PC-3 (cell line): ENCODE data around the gene SNAP23. TPM values are rescaled to one million over a fixed set of nuclear protein-coding genes. Genes with fewer than 3 reads are reported as not detected.
A peak's percentile ranks its signal among the peaks of the same experiment; 100 is the strongest.

Experiments used
- ATAC-seq: fragments of 200-7000 bp; cut with Tn5 transposase; 2 replicates; pipeline ENCODE4 v1.9.1; 2020; ENCODE audit warnings: mild to moderate bottlenecking, moderate library complexity
- BruUV-seq: library from RNA; stranded (reverse); fragments of 400-500 nt; replicated peaks from 2 replicates; lab custom pipeline; 2021; lab: Mats Ljungman, UMichigan
- CTCF ChIA-PET: fragments of 300-600 bp; sonication (Branson Sonifier 250); formaldehyde crosslinking; loops from one replicate; lab custom pipeline; 2022; ENCODE audit warnings: antibody characterized with exemption; lab: Charles Lee
- POLR2A ChIA-PET: fragments of 300-600 bp; sonication (Branson Sonifier 250); formaldehyde crosslinking; loops from one replicate; lab custom pipeline; 2022; ENCODE audit warnings: antibody characterized with exemption; ENCODE audit not compliant: unreplicated experiment; lab: Charles Lee
- DNase-seq: peaks from one replicate; pipeline ENCODE4 v3.0.0-alpha.2; 2015
- H2AFZ ChIP-seq: fragments of 300-600 bp; sonication (generic); 2 replicates; pipeline ENCODE4 v1.6.0; 2016; ENCODE audit warnings: antibody characterized with exemption, low read length
- H3F3A ChIP-seq: fragments of 300-600 bp; sonication (generic); one replicate; pipeline ENCODE4 v1.6.0; 2017; ENCODE audit warnings: antibody characterized with exemption, low read length, control low read depth, mild to moderate bottlenecking; ENCODE audit not compliant: unreplicated experiment
- H3K27ac ChIP-seq: fragments of 300-600 bp; sonication (generic); 2 replicates; pipeline ENCODE4 v1.5.1; 2016; ENCODE audit warnings: mild to moderate bottlenecking, low read length
- H3K27me3 ChIP-seq: fragments of 300-600 bp; sonication (generic); 2 replicates; pipeline ENCODE4 v1.6.1; 2016; ENCODE audit warnings: low read length, mixed read lengths
- H3K36me3 ChIP-seq: fragments of 300-600 bp; sonication (generic); 2 replicates; pipeline ENCODE4 v1.6.1; 2016; ENCODE audit warnings: low read depth, mixed run types, low read length, mixed read lengths
- H3K4me1 ChIP-seq: fragments of 300-600 bp; sonication (generic); 2 replicates; pipeline ENCODE4 v1.5.1; 2016; ENCODE audit warnings: low read length; ENCODE audit not compliant: insufficient read depth
- H3K4me2 ChIP-seq: fragments of 300-600 bp; sonication (generic); 2 replicates; pipeline ENCODE4 v1.6.0; 2016; ENCODE audit warnings: low read length
- H3K4me3 ChIP-seq: fragments of 300-600 bp; sonication (generic); 2 replicates; pipeline ENCODE4 v1.5.1; 2016; ENCODE audit warnings: mild to moderate bottlenecking, low read length, mixed read lengths
- H3K79me2 ChIP-seq: fragments of 300-600 bp; sonication (generic); 2 replicates; pipeline ENCODE4 v1.6.1; 2017; ENCODE audit warnings: low read length, mixed read lengths
- H3K9ac ChIP-seq: fragments of 300-600 bp; sonication (generic); 2 replicates; pipeline ENCODE4 v1.6.0; 2016; ENCODE audit warnings: mild to moderate bottlenecking, low read length
- H3K9me2 ChIP-seq: fragments of 300-600 bp; sonication (generic); replicated peaks from 2 replicates; pipeline ENCODE4 v1.6.1; 2016; ENCODE audit warnings: mixed run types, low read length, mixed read lengths
- H3K9me3 ChIP-seq: fragments of 300-600 bp; sonication (generic); 2 replicates; pipeline ENCODE4 v1.6.1; 2016; ENCODE audit warnings: low read length, mixed read lengths
- H4K20me1 ChIP-seq: fragments of 300-600 bp; sonication (generic); 2 replicates; pipeline ENCODE4 v1.6.1; 2016; ENCODE audit warnings: low read length, mixed read lengths
- EZH2 ChIP-seq: fragments of 300-600 bp; sonication (generic); IDR thresholded peaks from one replicate; pipeline ENCODE4 v1.6.1; 2017; ENCODE audit warnings: antibody characterized with exemption, mild to moderate bottlenecking, low read length; ENCODE audit not compliant: unreplicated experiment
- EZH2phosphoT487 ChIP-seq: fragments of 300-600 bp; sonication (generic); IDR thresholded peaks from 2 replicates; pipeline ENCODE4 v1.6.1; 2018; ENCODE audit warnings: mild to moderate bottlenecking, antibody characterized with exemption, low read length, borderline replicate concordance
- intact Hi-C: fragments of 100-400 bp; cut with micrococcal nuclease; formaldehyde crosslinking; loops from 2 replicates; pipeline ENCODE4 v1.9.0; 2023
- total RNA-seq: library from RNA; depleted of rRNA; stranded (reverse); fragments of >200 nt; gene quantifications from 2 replicates; pipeline ENCODE4 v1.2.3, GENCODE V29; 2014
- TF ChIP-seq, protein P1 (sequence below): fragments of 300-600 bp; sonication (generic); conservative IDR thresholded peaks from 2 replicates; pipeline ENCODE4 v1.5.1; 2017; ENCODE audit warnings: antibody characterized with exemption, low read depth, mild to moderate bottlenecking, low read length

Gene SNAP23
- total RNA-seq, 1 experiment from 2014 or later, result 40.2 TPM

DNA sequence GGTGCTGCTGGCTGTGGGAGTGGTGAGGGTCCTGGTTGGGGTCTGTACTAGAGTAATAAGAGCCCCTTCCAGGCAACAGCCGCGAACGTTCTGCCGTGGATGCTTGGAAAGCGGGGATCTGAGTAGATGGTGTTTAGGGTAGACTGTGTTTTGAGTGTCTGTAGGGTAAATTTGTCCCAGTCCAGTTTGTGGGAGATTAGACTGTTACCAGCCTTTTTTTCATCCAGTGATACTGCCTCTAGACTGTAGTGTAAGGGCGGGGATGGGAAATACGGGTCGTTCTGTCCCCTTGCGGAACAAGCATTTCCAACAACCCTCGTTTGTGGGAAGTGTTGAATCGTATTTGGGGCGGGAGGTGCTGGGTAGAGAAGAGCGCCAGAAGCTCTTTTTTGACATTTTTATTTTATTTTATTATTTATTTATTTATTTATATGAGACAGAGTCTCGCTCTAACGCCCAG lies 53.6 kb downstream of the SNAP23 start:
- H3K27me3 ChIP-seq, result no peaks in the 10 kb centered on the region
- H3K79me2 ChIP-seq, result peaks cover 74% of the 10 kb centered on the region
- TSS peak; percentile 76 for BruUV-seq
- no peaks in the 10 kb centered on the region for H3K9me2 ChIP-seq
- H3K4me2 ChIP-seq, result peak overlapping the region; percentile 88
- H3K9ac ChIP-seq, result peak overlapping the region; percentile 96
- no peaks in the 10 kb centered on the region for H4K20me1 ChIP-seq
- CTCF ChIA-PET, result no interaction called here
- H2AFZ ChIP-seq, result peak overlapping the region; percentile 87
- TF ChIP-seq EZH2phosphoT487 (no peak), EZH2 (no peak)
- TF ChIP-seq, protein P1, sequence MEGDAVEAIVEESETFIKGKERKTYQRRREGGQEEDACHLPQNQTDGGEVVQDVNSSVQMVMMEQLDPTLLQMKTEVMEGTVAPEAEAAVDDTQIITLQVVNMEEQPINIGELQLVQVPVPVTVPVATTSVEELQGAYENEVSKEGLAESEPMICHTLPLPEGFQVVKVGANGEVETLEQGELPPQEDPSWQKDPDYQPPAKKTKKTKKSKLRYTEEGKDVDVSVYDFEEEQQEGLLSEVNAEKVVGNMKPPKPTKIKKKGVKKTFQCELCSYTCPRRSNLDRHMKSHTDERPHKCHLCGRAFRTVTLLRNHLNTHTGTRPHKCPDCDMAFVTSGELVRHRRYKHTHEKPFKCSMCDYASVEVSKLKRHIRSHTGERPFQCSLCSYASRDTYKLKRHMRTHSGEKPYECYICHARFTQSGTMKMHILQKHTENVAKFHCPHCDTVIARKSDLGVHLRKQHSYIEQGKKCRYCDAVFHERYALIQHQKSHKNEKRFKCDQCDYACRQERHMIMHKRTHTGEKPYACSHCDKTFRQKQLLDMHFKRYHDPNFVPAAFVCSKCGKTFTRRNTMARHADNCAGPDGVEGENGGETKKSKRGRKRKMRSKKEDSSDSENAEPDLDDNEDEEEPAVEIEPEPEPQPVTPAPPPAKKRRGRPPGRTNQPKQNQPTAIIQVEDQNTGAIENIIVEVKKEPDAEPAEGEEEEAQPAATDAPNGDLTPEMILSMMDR, result no peak
- no peaks in the 10 kb centered on the region for H3K9me3 ChIP-seq
- H3K4me1 ChIP-seq, result peaks cover 16% of the 10 kb centered on the region
- no peaks in the 10 kb centered on the region for H3F3A ChIP-seq
- DNase-seq, result peak; percentile 32
- H3K4me3 ChIP-seq, result peak overlapping the region; percentile 94
- peak overlapping the region; percentile 24 for H3K27ac ChIP-seq
- H3K36me3 ChIP-seq, result peaks cover 2% of the 10 kb centered on the region; the same call in 1 of the 2 replicates
- intact Hi-C loops, result loop anchor here (5.0 kb wide), 2 partner anchors 33 to 52 kb away; partner anchors contain the start of gene SNAP23
- ATAC-seq, result peak; percentile 48
- POLR2A ChIA-PET, result interaction anchor here (0.6 kb wide), 2 partner anchors 33 to 54 kb away, joined by 3 read pairs; no protein-coding TSS in a partner anchor

DNA sequence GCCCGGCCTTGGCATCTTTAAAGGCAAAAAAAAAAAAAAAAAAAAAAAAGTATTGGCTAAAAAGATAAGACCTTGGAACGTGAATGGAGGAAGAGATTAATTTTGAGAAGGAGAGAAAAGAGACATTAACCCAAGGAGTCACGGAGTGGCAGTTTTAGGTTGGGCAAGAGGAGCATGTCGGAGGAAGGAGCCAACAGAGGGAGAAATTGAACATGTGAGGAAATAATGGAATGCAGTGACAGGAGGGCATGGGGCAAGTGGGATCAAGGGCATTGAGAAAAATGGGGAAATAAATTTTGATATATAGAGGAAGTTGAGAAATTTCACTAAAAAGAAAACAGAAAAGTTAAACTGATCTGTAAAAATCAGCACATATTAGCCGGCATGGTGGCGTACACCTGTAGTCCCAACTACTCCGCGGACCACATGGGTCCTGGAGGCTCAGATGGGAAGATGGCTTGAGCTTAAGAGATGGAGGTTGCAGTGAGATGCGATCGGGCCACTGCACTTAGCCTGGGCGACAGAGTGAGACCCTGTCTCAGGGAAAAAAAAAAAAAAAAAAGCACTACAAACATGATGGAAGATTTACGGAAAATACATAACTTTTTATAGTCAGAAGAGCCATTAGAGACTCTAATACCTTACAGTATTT lies 54.4 kb downstream of the SNAP23 start:
- peaks cover under 1% of the 10 kb centered on the region; the same call in 1 of the 2 replicates for H3K36me3 ChIP-seq
- DNase-seq, result no peak
- H3F3A ChIP-seq, result no peaks in the 10 kb centered on the region
- H3K9me2 ChIP-seq, result no peaks in the 10 kb centered on the region
- H3K4me1 ChIP-seq, result peaks cover 16% of the 10 kb centered on the region
- H3K9ac ChIP-seq, result peak overlapping the region; percentile 96
- intact Hi-C loops, result loop anchor here (5.0 kb wide), 2 partner anchors 32 to 53 kb away; partner anchors contain the start of gene SNAP23
- no peak overlapping the region for H3K27ac ChIP-seq
- no peaks in the 10 kb centered on the region for H3K9me3 ChIP-seq
- TF ChIP-seq EZH2phosphoT487 (no peak), EZH2 (no peak)
- TF ChIP-seq, protein P1, result no peak
- peak overlapping the region; percentile 94 for H3K4me3 ChIP-seq
- no peaks in the 10 kb centered on the region for H3K27me3 ChIP-seq
- ChIA-PET POLR2A (interaction anchor here (0.6 kb wide), 3 partner anchors 25 to 55 kb away, joined by 3 to 4 read pairs (median 3); no protein-coding TSS in a partner anchor), CTCF (no interaction called here)
- H4K20me1 ChIP-seq, result no peaks in the 10 kb centered on the region
- ATAC-seq, result no peak
- BruUV-seq, result no TSS peak
- no peak overlapping the region for H2AFZ ChIP-seq
- H3K4me2 ChIP-seq, result peak overlapping the region; percentile 88
- H3K79me2 ChIP-seq, result peaks cover 81% of the 10 kb centered on the region
